ENCODE data around the gene STK32B.

DNA sequence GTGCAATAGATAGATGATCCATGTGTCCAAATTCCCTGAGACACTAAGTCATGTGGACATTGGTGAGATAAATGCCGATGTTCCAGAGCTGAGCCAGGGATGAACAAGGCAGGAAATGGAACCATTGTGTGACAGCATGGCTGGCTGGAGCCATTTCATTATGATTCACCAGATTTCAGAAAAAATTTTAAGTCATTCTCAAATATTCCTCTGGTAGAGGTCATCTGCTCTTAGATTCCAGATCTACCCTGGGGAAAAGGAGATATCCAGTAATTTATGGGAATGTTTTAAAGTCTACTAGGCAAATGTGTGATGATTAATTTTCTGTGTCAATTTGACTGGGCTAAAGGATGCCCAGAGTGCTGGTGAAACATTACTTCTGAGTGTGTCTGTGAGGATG, 287.3 kb downstream of the STK32B start:
- TF ChIP-seq POLR2A (IDR thresholded peaks at IDR 0.05; ENCODE audit: low read length) (no peak), GATA1 (IDR thresholded peaks at IDR 0.05; ENCODE audit: low read depth, low read length) (no peak)
